CD4-positive, alpha-beta T cell treated with Interferon alpha-2 for 1 hour (primary cell): ENCODE results near the gene CREB3L4.

Experiments used
- DNase-seq, 2 donors: peaks; one replicate each; pipeline ENCODE4 v3.0.0-alpha.2; 2020 to 2022

Gene CREB3L4

GRCh38 chr1:153967107-153967999 is at the start of gene CREB3L4:
Gene CREB3L4 (plus strand): TSS chr1:153967902. CDS start chr1:153968526, 624 bp downstream.
- DNase-seq: peak; percentile 89 to 91

GRCh38 chr1:153919876-153920852 is 47.5 kb upstream of the CREB3L4 start:
- DNase-seq: peak; percentile 20 to 62

- no peak for DNase-seq
Observed at GRCh38 chr1:153921080-153921802, 46.5 kb upstream of the CREB3L4 start.

- no peak for DNase-seq
Observed at GRCh38 chr1:153921803-153922075, 46.0 kb upstream of the CREB3L4 start.

GRCh38 chr1:153922076-153922971 is 45.4 kb upstream of the CREB3L4 start:
- DNase-seq: no peak

- DNase-seq: peak; percentile 100
Observed at GRCh38 chr1:153922972-153923925, 44.5 kb upstream of the CREB3L4 start, which contains the start of gene GATAD2B. Gene GATAD2B (minus strand): TSS chr1:153922972. CDS start chr1:153828347, 94,625 bp downstream.

GRCh38 chr1:153926405-153926804 is 41.3 kb upstream of the CREB3L4 start:
- no peak for DNase-seq

GRCh38 chr1:153928245-153928644 is 39.5 kb upstream of the CREB3L4 start:
- DNase-seq: no peak

GRCh38 chr1:153928791-153929341 is 38.8 kb upstream of the CREB3L4 start:
- DNase-seq: no peak

GRCh38 chr1:153929426-153929825 is 38.3 kb upstream of the CREB3L4 start:
- no peak for DNase-seq

GRCh38 chr1:153929981-153930948 is 37.4 kb upstream of the CREB3L4 start:
- no peak for DNase-seq

- no peak for DNase-seq
Observed at GRCh38 chr1:153932156-153933131, 35.3 kb upstream of the CREB3L4 start.

GRCh38 chr1:153933430-153933829 is 34.3 kb upstream of the CREB3L4 start:
- no peak for DNase-seq

- DNase-seq: no peak
Observed at GRCh38 chr1:153933955-153934354, 33.7 kb upstream of the CREB3L4 start.

GRCh38 chr1:153934746-153935145 is 33.0 kb upstream of the CREB3L4 start:
- DNase-seq: no peak

GRCh38 chr1:153936011-153936802 is 31.5 kb upstream of the CREB3L4 start:
- DNase-seq: no peak

- no peak for DNase-seq
Observed at GRCh38 chr1:153937331-153937730, 30.4 kb upstream of the CREB3L4 start.
